Cortex of kidney (tissue), 1 donor: ENCODE data around the gene RSAD2.
"Not testable (repeated sequence)": the region's sequence is repeated elsewhere in the genome, so short reads cannot be mapped to it uniquely, and the experiment has no call there.

Source experiments
- DNase-seq: peaks from one replicate; lab custom pipeline; 2025; lab: John Stamatoyannopoulos, UW

The RSAD2 gene

GRCh38 chr2:6927186-6927585 is 49.6 kb downstream of the RSAD2 start:
- no peak for DNase-seq

- DNase-seq: no peak
Observed at GRCh38 chr2:6927753-6928152, 50.2 kb downstream of the RSAD2 start.

- DNase-seq: no peak
Observed at GRCh38 chr2:6928452-6928851, 50.9 kb downstream of the RSAD2 start.

GRCh38 chr2:6929196-6929819 is 51.7 kb downstream of the RSAD2 start:
- DNase-seq: no peak

- no peak for DNase-seq
Observed at GRCh38 chr2:6930923-6931647, 53.5 kb downstream of the RSAD2 start.

- no peak for DNase-seq
Observed at GRCh38 chr2:6931753-6932152, 54.2 kb downstream of the RSAD2 start.

GRCh38 chr2:6932206-6932605 is 54.6 kb downstream of the RSAD2 start:
- no peak for DNase-seq

GRCh38 chr2:6932828-6933227 is 55.3 kb downstream of the RSAD2 start:
- DNase-seq: no peak

- no peak for DNase-seq
Observed at GRCh38 chr2:6933911-6934310, 56.3 kb downstream of the RSAD2 start.

GRCh38 chr2:6934345-6934744 is 56.8 kb downstream of the RSAD2 start:
- no peak for DNase-seq

GRCh38 chr2:6934758-6935651 is 57.4 kb downstream of the RSAD2 start:
- DNase-seq: no peak

- DNase-seq: not testable (repeated sequence)
Observed at GRCh38 chr2:6935652-6936020, 58.1 kb downstream of the RSAD2 start.

- no peak for DNase-seq
Observed at GRCh38 chr2:6937157-6937556, 59.6 kb downstream of the RSAD2 start.

- no peak for DNase-seq
Observed at GRCh38 chr2:6937582-6937981, 60.0 kb downstream of the RSAD2 start.

GRCh38 chr2:6939071-6939470 is 61.5 kb downstream of the RSAD2 start:
- no peak for DNase-seq

GRCh38 chr2:6940820-6941219 is 63.2 kb downstream of the RSAD2 start:
- DNase-seq: no peak

GRCh38 chr2:6941299-6942046 is 63.9 kb downstream of the RSAD2 start:
- no peak for DNase-seq

GRCh38 chr2:6942848-6943247 is 65.3 kb downstream of the RSAD2 start:
- no peak for DNase-seq

- no peak for DNase-seq
Observed at GRCh38 chr2:6943523-6943922, 65.9 kb downstream of the RSAD2 start.

- no peak for DNase-seq
Observed at GRCh38 chr2:6943971-6944370, 66.4 kb downstream of the RSAD2 start.

- no peak for DNase-seq
Observed at GRCh38 chr2:6944555-6944954, 67.0 kb downstream of the RSAD2 start.
